A673 (cell line): ENCODE measurements around the gene PKNOX2.

ENCODE experiments used
- CTCF ChIP-seq: fragments of 300-800, 200-600 bp; sonication (generic); conservative IDR thresholded peaks from 2 replicates; pipeline ENCODE4 v1.5.1; 2017; ENCODE audit warnings: low read depth, mild to moderate bottlenecking, antibody characterized with exemption, low read length, moderate library complexity, mixed read lengths
- EZH2 ChIP-seq: fragments of 200-600 bp; sonication (generic); IDR thresholded peaks from 2 replicates; pipeline ENCODE4 v1.6.1; 2017; ENCODE audit warnings: borderline replicate concordance, low read depth, mild to moderate bottlenecking, mixed read lengths, antibody characterized with exemption, low read length; ENCODE audit not compliant: poor library complexity, severe bottlenecking

GRCh38 chr11:125182573-125182972, 18.0 kb downstream of the PKNOX2 start:
- TF ChIP-seq CTCF (no peak), EZH2 (no peak)
